GM19035 (cell line): Measurements from ENCODE around the gene SUGP1.
"Not testable (repeated sequence)": the region's sequence is repeated elsewhere in the genome, so short reads cannot be mapped to it uniquely, and the experiment has no call there.

Experiments used
- ATAC-seq: cut with Tn5 transposase; IDR thresholded peaks from one replicate; pipeline ENCODE4 v1.9.1; 2021; ENCODE audit not compliant: unreplicated experiment

SUGP1 gene, protein sequence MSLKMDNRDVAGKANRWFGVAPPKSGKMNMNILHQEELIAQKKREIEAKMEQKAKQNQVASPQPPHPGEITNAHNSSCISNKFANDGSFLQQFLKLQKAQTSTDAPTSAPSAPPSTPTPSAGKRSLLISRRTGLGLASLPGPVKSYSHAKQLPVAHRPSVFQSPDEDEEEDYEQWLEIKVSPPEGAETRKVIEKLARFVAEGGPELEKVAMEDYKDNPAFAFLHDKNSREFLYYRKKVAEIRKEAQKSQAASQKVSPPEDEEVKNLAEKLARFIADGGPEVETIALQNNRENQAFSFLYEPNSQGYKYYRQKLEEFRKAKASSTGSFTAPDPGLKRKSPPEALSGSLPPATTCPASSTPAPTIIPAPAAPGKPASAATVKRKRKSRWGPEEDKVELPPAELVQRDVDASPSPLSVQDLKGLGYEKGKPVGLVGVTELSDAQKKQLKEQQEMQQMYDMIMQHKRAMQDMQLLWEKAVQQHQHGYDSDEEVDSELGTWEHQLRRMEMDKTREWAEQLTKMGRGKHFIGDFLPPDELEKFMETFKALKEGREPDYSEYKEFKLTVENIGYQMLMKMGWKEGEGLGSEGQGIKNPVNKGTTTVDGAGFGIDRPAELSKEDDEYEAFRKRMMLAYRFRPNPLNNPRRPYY

GRCh38 chr19:19320361-19321140 is at the start of gene SUGP1, which contains the start of gene MAU2:
SUGP1 (minus strand) TSS chr19:19320509; CDS start chr19:19320496, 13 bp downstream.
MAU2 (plus strand) TSS chr19:19320829; CDS start chr19:19320860, 31 bp downstream.
- ATAC-seq = peak; percentile 88

GRCh38 chr19:19368087-19368486 is 47.8 kb upstream of the SUGP1 start:
- no peak for ATAC-seq

DNA sequence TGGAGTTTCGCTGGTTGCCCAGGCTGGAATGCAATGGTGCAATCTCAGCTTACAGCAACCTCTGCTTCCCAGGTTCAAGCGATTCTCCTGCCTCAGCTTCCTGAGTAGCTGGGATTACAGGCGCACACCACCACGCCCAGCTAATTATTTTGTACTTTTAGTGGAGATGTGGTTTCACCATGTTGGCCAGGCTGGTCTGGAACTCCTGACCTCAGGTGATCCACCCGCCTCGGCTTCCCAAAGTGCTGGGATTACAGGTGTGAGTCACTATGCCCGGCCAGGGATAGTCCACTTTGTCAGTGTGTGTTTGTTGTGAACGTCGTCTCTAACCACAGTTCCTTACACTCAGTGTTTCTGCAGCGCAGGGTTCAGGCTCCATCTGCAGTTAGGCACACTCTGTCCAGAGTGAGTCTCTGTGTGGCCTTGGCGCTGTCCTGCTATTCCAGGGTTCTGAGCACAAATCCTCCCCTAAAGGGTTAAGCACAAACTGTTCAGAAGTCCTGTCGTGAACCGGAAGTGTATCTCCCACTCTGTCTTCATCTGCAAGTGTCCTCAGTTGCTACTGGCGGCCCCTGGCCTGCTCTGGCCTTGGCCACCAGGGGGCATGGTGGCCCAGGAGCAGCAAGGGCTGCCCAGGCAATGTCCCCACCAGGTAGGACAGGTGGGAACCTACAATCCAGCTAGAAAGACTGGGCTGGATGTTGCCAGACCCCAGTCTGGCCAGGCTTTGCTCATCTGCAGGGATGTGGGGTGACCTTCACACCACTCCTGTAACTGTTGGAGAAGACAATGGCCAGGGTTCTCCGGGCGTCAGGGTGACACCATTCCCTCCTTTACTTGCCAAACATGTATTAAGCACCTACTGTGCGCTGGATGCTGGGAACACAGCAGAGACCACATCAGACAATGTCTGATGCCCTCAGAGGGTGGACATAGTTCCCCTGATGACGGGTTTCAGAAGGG is 46.4 kb upstream of the SUGP1 start:
- peak; percentile 71 for ATAC-seq

GRCh38 chr19:19362075-19362474 is 41.8 kb upstream of the SUGP1 start:
- ATAC-seq = no peak

DNA sequence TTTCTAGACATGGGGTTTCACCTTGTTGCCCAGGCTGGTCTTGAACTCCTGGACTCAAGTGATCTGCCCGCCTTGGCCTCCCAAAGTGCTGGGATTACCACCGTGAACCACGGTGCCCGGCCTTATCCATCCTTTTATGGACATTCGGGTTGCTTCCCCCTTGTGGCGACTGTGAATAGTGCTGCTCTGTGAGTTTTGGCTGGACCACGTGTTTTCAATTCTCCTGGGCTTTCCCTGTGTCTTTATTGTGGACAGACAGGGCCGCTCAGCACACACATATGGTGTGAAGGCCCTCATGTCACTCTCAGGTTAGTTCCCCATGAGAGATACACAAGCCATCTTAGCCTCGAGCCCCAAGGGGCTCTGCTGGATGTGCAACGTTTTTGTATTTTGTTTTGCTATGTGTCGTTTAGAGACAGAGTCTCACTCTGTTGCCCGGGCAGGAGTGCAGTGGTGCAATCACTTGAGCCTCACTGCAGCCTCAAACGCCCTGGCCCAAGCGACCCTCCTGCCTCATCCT is 40.8 kb upstream of the SUGP1 start:
- ATAC-seq = peak; percentile 65

GRCh38 chr19:19356901-19357566 is 36.7 kb upstream of the SUGP1 start:
- no peak for ATAC-seq

DNA sequence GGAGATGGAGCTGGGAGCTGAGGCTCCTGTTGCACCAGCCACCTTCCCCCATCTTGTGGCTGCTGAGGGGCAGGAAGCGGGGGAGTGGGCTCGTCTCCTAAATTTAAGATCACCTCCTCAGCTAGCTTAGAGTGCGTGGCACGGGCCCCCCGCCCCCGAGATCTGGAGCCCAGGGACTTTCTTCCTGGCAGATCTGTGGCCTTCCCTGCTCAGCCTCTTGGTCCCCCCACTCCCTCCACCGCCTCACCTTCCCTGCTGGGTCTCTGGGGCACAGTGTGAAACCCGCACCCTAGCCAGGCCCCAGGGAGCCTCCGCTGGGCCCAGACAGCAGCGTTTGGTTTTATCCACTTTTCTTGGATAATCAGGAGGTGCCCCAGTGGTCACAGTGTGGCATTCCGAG is 36.2 kb upstream of the SUGP1 start:
- ATAC-seq = no peak

GRCh38 chr19:19355606-19356139 is 35.4 kb upstream of the SUGP1 start:
- no peak for ATAC-seq

- ATAC-seq = no peak
These were observed 34.6 kb upstream of the SUGP1 start for GRCh38 chr19:19354932-19355331.

GRCh38 chr19:19354007-19354406 is 33.7 kb upstream of the SUGP1 start:
- ATAC-seq = no peak

GRCh38 chr19:19352823-19353222 is 32.5 kb upstream of the SUGP1 start:
- no peak for ATAC-seq

DNA sequence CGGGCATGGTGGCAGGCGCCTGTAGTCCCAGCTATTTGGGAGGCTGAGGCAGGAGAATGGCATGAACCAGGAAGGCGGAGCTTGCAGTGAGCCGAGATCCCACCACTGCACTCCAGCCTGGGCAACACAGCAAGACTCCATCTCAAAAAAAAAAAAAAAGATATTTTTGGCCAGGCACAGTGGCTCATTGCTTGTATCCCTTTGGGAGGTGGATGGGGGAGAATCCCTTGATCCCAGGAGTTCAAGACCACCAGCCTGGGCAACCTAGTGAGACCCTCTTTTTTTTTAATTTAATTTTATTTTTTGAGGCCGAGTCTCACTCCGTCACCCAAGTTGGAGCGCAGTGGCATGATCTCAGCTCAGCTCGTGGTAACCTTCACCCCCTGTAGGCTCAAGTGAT is 30.4 kb upstream of the SUGP1 start:
- ATAC-seq = not testable (repeated sequence)

GRCh38 chr19:19349365-19349764 is 29.1 kb upstream of the SUGP1 start:
- no peak for ATAC-seq

- ATAC-seq = no peak
These were observed 28.0 kb upstream of the SUGP1 start for GRCh38 chr19:19348266-19348665.

DNA sequence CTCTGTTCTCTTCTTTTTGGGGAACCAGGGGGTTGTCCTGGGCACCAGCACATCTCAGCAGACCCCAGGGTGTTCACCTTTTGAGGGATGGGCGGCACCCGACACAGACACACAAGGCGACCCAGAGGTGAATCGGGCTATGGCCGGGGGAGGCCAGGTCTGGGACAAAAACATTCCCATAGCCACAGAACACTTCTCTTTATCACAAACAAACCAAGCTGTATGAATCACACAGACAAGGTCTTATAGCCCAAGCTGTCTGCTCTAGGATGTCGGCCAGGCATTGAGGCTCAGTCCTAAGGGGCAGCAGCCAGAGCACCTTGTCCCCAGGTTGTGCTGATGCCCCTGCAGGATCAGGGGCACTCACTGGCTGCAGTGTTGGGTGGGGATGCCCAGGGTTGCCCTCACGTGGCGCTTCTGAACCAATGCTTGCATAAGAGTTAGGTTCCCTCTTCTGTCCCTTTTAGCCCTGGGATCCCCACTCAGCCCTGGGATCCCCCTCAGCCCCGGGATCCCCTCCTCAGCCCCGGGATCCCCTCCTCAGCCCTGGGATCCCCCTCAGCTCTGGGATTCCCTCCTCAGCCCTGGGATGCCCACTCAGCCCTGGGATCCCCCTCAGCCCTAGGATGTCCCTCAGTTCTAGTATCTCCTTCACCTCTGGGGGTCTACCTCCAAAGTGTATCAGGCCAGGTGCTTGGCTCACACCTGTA is 27.2 kb upstream of the SUGP1 start:
- no peak for ATAC-seq

DNA sequence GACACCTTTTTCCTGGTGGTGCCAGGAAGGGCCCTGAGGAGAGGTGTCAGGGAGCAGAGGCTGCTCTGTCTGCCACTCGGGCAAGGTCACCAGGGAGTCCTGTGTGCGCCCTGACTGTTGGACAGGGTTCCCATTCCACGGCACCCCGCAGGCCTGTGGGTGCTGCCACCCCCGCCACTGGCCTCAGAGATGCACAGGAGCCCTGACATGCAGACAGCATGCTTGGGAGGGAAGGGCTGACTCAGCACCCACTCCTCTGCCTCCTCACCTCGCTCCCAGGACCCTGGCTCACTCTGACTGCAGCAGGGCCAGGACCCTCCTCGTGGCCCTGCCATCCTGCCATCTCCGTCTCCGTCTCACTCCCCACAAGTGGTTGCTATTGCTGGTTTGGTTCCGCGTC is 25.7 kb upstream of the SUGP1 start:
- ATAC-seq = no peak

DNA sequence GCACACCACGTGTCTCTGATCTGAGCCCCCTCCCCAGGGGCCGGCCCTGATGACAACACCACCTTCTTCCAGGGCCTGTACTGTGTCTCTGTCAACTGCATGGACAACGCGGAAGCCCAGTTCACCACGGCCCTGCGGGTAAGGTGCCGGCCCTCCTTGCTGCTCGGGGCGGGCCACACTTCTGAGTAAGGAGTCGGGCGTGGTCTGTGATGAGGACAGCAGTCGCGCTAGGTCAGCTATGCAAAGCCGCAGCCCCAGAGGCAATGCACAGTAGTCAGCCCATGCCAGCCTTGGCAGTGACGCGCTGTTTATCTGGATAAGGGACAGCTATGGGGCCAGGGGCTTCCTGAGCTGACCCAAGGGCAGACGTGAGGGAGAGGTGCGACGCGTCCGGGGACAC is 24.9 kb upstream of the SUGP1 start:
- no peak for ATAC-seq

GRCh38 chr19:19343762-19344161 is 23.5 kb upstream of the SUGP1 start:
- no peak for ATAC-seq

- no peak for ATAC-seq
These were observed 22.7 kb upstream of the SUGP1 start for GRCh38 chr19:19343016-19343362.
